K562 (cell line): ENCODE data around the gene PIM3. TPM values are rescaled to one million over a fixed set of nuclear protein-coding genes. Genes with fewer than 3 reads are reported as not detected.

Experiments used
- CHD4 ChIP-seq: fragments of 200-600 bp; sonication (generic); IDR thresholded peaks from 3 replicates; pipeline ENCODE4 v1.6.1; 2012; ENCODE audit warnings: low read depth, mild to moderate bottlenecking, mixed read lengths, low read length, inconsistent platforms; ENCODE audit not compliant: insufficient read depth, insufficient replicate concordance, poor library complexity, severe bottlenecking
- CSDE1 ChIP-seq, 2 experiments: fragments of 450-650 bp; IDR thresholded peaks; 2 replicates each; pipeline ENCODE4 v1.6.1; 2016; ENCODE audit warnings: mild to moderate bottlenecking in 1 of 2
- FOXK1 ChIP-seq: sonication (generic); formaldehyde crosslinking; IDR thresholded peaks from 2 replicates; pipeline ENCODE4 v1.8.0; 2022; ENCODE audit warnings: missing genetic modification reagents, mild to moderate bottlenecking, borderline replicate concordance
- GATAD2B ChIP-seq: fragments of 450-650 bp; IDR thresholded peaks from 2 replicates; pipeline ENCODE4 v1.6.1; 2017; ENCODE audit warnings: mild to moderate bottlenecking, borderline replicate concordance
- GTF2A2 ChIP-seq: IDR thresholded peaks from 2 replicates; pipeline ENCODE4 v1.6.1; 2016; ENCODE audit warnings: mild to moderate bottlenecking, missing genetic modification characterization, missing compliant biosample characterization
- HDAC2 ChIP-seq: fragments of 450-650 bp; IDR thresholded peaks from 2 replicates; pipeline ENCODE4 v1.6.1; 2016; ENCODE audit warnings: mild to moderate bottlenecking
- HDGF ChIP-seq: fragments of 450-650 bp; IDR thresholded peaks from 2 replicates; pipeline ENCODE4 v1.6.1; 2016
- MBD1 ChIP-seq: fragments of 250-450 bp; sonication (Bioruptor Pico); IDR thresholded peaks from 2 replicates; pipeline ENCODE4 v1.8.0; 2022; ENCODE audit warnings: inconsistent platforms
- MXD1 ChIP-seq: fragments of 250-450 bp; sonication (Bioruptor Pico); IDR thresholded peaks from 2 replicates; pipeline ENCODE4 v1.8.0; 2021; ENCODE audit warnings: borderline replicate concordance, mild to moderate bottlenecking, moderate library complexity; ENCODE audit not compliant: poor library complexity, severe bottlenecking
- NELFE ChIP-seq: IDR thresholded peaks from 2 replicates; pipeline ENCODE4 v1.6.1; 2011; ENCODE audit warnings: mild to moderate bottlenecking; ENCODE audit not compliant: insufficient read depth, insufficient read length
- NFATC3 ChIP-seq: fragments of 450-650 bp; IDR thresholded peaks from 2 replicates; pipeline ENCODE4 v1.6.1; 2017; ENCODE audit warnings: mild to moderate bottlenecking
- NFYB ChIP-seq: IDR thresholded peaks from 2 replicates; pipeline ENCODE4 v1.6.1; 2011; ENCODE audit warnings: mild to moderate bottlenecking, moderate library complexity; ENCODE audit not compliant: insufficient read length; ENCODE audit errors: extremely low read depth
- RBM15 ChIP-seq: fragments of 200-400 bp; formaldehyde crosslinking; IDR thresholded peaks from 2 replicates; pipeline ENCODE4 v1.6.1; 2018; ENCODE audit warnings: mild to moderate bottlenecking, low read length, moderate library complexity; ENCODE audit not compliant: insufficient read depth
- RNF219 ChIP-seq: fragments of 250-450 bp; sonication (Bioruptor Pico); IDR thresholded peaks from 2 replicates; pipeline ENCODE4 v1.5.0; 2022; ENCODE audit warnings: mild to moderate bottlenecking
- SP1 ChIP-seq: sonication (generic); formaldehyde crosslinking; IDR thresholded peaks from 2 replicates; pipeline ENCODE4 v1.8.1; 2022; ENCODE audit warnings: mild to moderate bottlenecking, missing genetic modification reagents
- WHSC1 ChIP-seq: IDR thresholded peaks from one replicate; pipeline ENCODE4 v1.6.1; 2012; ENCODE audit warnings: low read length, control low read depth, inconsistent platforms
- ZNF316 ChIP-seq: fragments of 450-650 bp; IDR thresholded peaks from 2 replicates; pipeline ENCODE4 v1.6.1; 2016
- ZNF583 ChIP-seq: fragments of 250-450 bp; sonication (Bioruptor Pico); IDR thresholded peaks from 2 replicates; pipeline ENCODE4 v1.4.0; 2020
- ZNF668 ChIP-seq: fragments of 250-450 bp; sonication (Bioruptor Pico); IDR thresholded peaks from 2 replicates; pipeline ENCODE4 v1.8.0; 2022; ENCODE audit warnings: mild to moderate bottlenecking, inconsistent platforms
- ZNF717 ChIP-seq: fragments of 250-450 bp; sonication (Bioruptor Pico); IDR thresholded peaks from 2 replicates; pipeline ENCODE4 v1.5.0; 2021
- polyA plus RNA-seq, 8 experiments: library from polyadenylated mRNA; depleted of rRNA in 4 of 8; stranded (reverse) in 5 of 8; unstranded in 3 of 8; fragments of >200 nt; fragmentation: Nextera tagmentation in 2 of 8; fragmentation: Illumina TruSeq in 1 of 8; extraction: Ambion mirVana in 2 of 8; extraction: Trizol in 1 of 8; gene quantifications; 2 replicates each; pipeline versions ENCODE4 v1.2.1 to v1.2.3, GENCODE V29; 2011 to 2014; ENCODE audit warnings: inconsistent platforms in 1 of 8, missing spikeins in 1 of 8
- total RNA-seq, 7 experiments: library from RNA; depleted of rRNA in 6 of 7; stranded (reverse); fragments of >200 nt in 6 of 7; fragmentation: Illumina TruSeq in 2 of 7; extraction: Trizol in 2 of 7; gene quantifications; 2 replicates each; pipeline versions ENCODE4 v1.2.1 to v1.2.3, GENCODE V29; 2011 to 2021; ENCODE audit warnings: low replicate concordance in 1 of 7
- TF ChIP-seq, protein P1 (sequence below): fragments of 450-650 bp; IDR thresholded peaks from 2 replicates; pipeline ENCODE4 v1.6.1; 2018; ENCODE audit warnings: mild to moderate bottlenecking, low read depth; ENCODE audit not compliant: partially characterized antibody

PIM3 gene
- total and polyA plus RNA-seq, 9 of the 15 experiments (the other 6 are each of a cell fraction or from before 2014, with no cell fraction given): 0.24 to 40.5 (median 5.3) TPM

GRCh38 chr22:49960159-49961004 lies at the start of gene PIM3 (continued):
- TF ChIP-seq HDAC2: no peak
- peak; percentile 89 for TF ChIP-seq GTF2A2 (tag)
- TF ChIP-seq NFATC3: no peak
- no peak for TF ChIP-seq CHD4
- TF ChIP-seq RNF219: no peak
- TF ChIP-seq SP1 (CRISPR knock-in tag): no peak; the same call in 1 of the 2 replicates
- TF ChIP-seq NELFE: no peak
- no peak for TF ChIP-seq ZNF717 (CRISPR knock-in tag)
- no peak for TF ChIP-seq ZNF668
- peak; percentile 66 for TF ChIP-seq MXD1
- no peak for TF ChIP-seq ZNF316
- TF ChIP-seq ZNF583 (CRISPR knock-in tag): no peak
- TF ChIP-seq RBM15: no peak
- peak; percentile 88 for TF ChIP-seq GATAD2B
- no peak for TF ChIP-seq MBD1 (CRISPR knock-in tag)
- TF ChIP-seq, protein P1, sequence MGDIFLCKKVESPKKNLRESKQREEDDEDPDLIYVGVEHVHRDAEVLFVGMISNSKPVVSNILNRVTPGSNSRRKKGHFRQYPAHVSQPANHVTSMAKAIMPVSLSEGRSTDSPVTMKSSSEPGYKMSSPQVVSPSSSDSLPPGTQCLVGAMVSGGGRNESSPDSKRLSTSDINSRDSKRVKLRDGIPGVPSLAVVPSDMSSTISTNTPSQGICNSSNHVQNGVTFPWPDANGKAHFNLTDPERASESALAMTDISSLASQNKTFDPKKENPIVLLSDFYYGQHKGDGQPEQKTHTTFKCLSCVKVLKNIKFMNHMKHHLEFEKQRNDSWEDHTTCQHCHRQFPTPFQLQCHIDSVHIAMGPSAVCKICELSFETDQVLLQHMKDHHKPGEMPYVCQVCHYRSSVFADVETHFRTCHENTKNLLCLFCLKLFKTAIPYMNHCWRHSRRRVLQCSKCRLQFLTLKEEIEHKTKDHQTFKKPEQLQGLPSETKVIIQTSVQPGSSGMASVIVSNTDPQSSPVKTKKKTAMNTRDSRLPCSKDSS: no peak
- TF ChIP-seq CSDE1 (IDR thresholded peaks at IDR 0.05): no peak
- TF ChIP-seq FOXK1 (CRISPR knock-in tag): no peak; the same call in 1 of the 2 replicates
- peak; percentile 42 for TF ChIP-seq NFYB
- no peak for TF ChIP-seq HDGF
- no peak for TF ChIP-seq WHSC1
